Memory B cell (primary cell): ENCODE data around the gene SZT2.
"Not testable (repeated sequence)": the region's sequence is repeated elsewhere in the genome, so short reads cannot be mapped to it uniquely, and the experiment has no call there.

ENCODE experiments used
- ATAC-seq: fragments of 150-1000 bp; cut with Tn5 transposase; 2 replicates; pipeline ENCODE4 v1.10.0; 2021; ENCODE audit warnings: low read depth, mild to moderate bottlenecking, moderate library complexity
- DNase-seq, 2 donors: peaks; one replicate each; pipeline ENCODE4 v3.0.0; 2022; ENCODE audit warnings: low spot score in 2 of 2
- H3K27ac Mint-ChIP-seq: one replicate; pipeline ENCODE4 v1.8.0; 2022; ENCODE audit warnings: mild to moderate bottlenecking, moderate library complexity, mixed read lengths
- H3K27me3 Mint-ChIP-seq: one replicate; pipeline ENCODE4 v1.8.0; 2022; ENCODE audit warnings: mixed read lengths
- H3K36me3 Mint-ChIP-seq: one replicate; pipeline ENCODE4 v1.8.0; 2022; ENCODE audit warnings: mild to moderate bottlenecking, mixed read lengths
- H3K4me1 Mint-ChIP-seq: one replicate; pipeline ENCODE4 v1.8.0; 2022; ENCODE audit warnings: mixed read lengths
- H3K4me3 Mint-ChIP-seq: one replicate; pipeline ENCODE4 v1.8.0; 2022; ENCODE audit warnings: mild to moderate bottlenecking, moderate library complexity, mixed read lengths
- H3K9me3 Mint-ChIP-seq: one replicate; pipeline ENCODE4 v1.8.0; 2022; ENCODE audit warnings: mixed read lengths

SZT2 gene

DNA sequence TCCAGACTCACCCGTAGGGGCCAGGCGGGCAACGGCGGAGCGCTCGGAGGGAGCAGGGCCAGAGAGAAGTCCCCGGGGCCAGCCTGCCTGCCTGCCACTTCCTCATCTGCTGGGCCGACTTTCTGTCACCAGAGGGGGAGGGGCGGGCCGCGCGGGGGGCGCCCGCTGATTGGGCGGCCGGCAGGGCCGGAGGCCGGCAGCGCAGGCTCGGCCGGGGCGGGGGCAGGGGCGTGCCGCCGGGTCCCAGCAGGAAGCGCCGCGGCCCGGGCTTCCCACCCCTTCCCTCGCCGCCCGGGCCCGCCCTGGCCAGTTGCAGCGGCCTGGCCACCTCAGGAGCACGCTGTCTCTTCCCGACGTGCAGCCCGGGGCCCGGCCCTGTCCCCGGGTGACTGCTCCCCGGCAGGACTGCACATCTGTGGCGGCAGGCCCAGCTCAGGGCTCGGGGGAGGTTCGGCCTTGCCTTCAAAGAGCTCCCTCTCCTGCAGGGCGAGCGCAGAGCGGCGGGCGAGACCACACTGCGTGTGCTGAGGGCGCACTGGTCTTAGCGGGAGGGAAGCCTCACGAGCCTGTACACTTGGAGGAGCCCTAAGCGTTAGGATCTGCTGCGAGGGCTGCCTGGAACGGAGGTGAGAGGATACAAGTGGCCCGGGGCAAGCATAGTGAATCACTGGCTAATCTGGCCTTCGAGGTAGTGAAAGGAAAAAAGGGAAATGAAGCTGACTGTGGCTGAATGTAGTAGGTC is 21.6 kb upstream of the SZT2 start, which contains the start of gene ELOVL1:
Gene ELOVL1, minus strand, starts transcription at position 108 of the 742 bp plus-strand sequence. CDS start 2,402 bp downstream, outside the sequence.
- Mint-ChIP-seq H3K4me1 (peaks cover 37% of the 10 kb centered on the region), H3K9me3 (no peaks in the 10 kb centered on the region)

DNA sequence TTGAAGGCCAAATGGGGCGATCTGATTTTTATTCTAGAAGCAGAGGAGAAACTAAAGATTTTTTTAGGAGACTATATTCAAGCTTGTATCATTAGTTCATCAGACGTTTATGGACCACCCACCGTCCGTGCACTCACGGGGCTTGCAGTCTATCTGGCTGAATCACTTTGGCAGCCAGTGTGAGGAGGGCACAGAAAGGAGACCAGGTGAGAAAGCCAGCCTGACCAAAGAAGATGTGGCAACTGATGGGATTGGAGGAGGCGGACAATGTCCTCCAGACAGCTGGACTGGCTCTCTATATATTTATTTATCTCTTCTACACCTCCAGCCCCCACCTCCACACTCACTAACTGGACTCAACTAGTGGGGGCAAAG is 21.1 kb upstream of the SZT2 start:
- ATAC-seq, result no peak

More for the DNA sequence above, 21.6 kb upstream of the SZT2 start, which contains the start of gene ELOVL1:
- Mint-ChIP-seq H3K27ac (peak within 1 kb of the TSS; percentile 90), H3K4me3 (peak within 1 kb of the TSS; percentile 90), H3K27me3 (no peaks in the 10 kb centered on the region), H3K36me3 (peaks cover 13% of the 10 kb centered on the region)
- peak; percentile 80 to 83 for DNase-seq
- peak; percentile 82 for ATAC-seq

DNA sequence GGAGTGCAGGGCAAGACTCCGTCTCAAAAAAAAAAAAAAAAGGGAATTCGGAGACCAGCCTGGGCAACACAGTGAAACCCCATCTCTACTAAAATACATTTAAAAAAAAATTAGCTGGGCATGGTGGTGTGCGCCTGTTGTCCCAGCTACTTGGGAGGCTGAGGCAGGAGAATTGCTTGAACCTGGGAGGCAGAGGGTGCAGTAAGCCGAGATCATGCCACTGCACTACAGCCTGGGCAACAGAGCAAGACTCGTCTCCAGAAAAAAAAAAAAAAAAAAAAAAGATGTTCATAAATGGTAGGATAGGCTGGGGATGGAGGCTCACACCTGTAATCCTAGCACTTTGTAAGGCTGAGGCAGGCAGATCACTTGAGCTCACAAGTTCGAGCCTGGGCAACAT is 19.9 kb upstream of the SZT2 start:
- H3K9me3 Mint-ChIP-seq, ATAC-seq, H3K27me3 Mint-ChIP-seq, DNase-seq, H3K36me3 Mint-ChIP-seq, H3K4me3 Mint-ChIP-seq, H3K27ac Mint-ChIP-seq: not testable (repeated sequence)
- peaks cover 33% of the 10 kb centered on the region for H3K4me1 Mint-ChIP-seq

More for the DNA sequence above, 21.1 kb upstream of the SZT2 start:
- DNase-seq, result no peak
- peaks cover 12% of the 10 kb centered on the region for H3K36me3 Mint-ChIP-seq
- H3K27ac Mint-ChIP-seq, result peak overlapping the region; percentile 87
- no peaks in the 10 kb centered on the region for H3K27me3 Mint-ChIP-seq
- H3K9me3 Mint-ChIP-seq, result no peaks in the 10 kb centered on the region
- peak overlapping the region; percentile 90 for H3K4me3 Mint-ChIP-seq
- H3K4me1 Mint-ChIP-seq, result peaks cover 37% of the 10 kb centered on the region

DNA sequence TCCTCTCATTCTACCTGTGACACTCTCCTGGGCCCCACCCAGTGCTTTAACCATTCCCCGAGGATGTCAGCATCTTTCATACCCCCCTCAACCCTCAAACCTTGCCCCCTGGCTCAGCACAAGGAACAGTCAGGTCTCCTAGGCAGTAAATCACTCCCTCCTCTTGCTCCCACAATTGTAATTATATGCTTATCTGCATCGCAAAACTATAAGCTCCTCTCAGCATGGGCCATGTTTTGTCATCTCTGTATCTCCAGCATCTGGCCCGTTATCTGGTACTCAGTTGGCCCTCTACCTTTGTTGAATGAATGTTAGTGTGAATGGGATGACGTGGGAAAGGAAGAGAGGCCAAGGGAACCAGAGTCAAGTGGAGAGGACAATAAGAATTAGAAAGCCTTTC is 19.1 kb upstream of the SZT2 start:
- H3K27ac Mint-ChIP-seq, result no peak overlapping the region
- peaks cover 29% of the 10 kb centered on the region for H3K4me1 Mint-ChIP-seq
- peaks cover 3% of the 10 kb centered on the region for H3K36me3 Mint-ChIP-seq
- H3K4me3 Mint-ChIP-seq, result no peak overlapping the region
- DNase-seq (no peak), ATAC-seq (no peak)
- H3K9me3 Mint-ChIP-seq, result no peaks in the 10 kb centered on the region
- no peaks in the 10 kb centered on the region for H3K27me3 Mint-ChIP-seq

DNA sequence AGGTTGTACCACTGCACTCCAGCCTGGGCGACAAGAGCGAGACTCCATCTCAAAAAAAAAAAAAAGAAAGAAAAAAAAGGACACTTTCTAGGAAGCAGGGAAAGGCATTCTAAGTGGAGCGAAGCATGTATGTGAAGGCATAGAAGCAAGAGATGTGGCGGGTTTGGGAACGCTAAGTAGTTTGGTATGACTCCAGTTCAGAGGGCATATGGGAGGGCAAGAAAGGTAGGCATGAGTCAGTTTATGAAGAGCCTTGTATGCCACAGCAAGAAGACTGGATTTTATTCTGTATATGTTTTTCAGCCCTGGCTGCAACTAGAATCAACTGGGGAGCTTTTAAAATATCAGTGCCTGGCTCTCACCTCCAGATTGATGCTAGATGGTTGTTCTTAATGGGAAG is 17.5 kb upstream of the SZT2 start:
- ATAC-seq (no peak), DNase-seq (no peak)
- Mint-ChIP-seq H3K4me1 (peaks cover 19% of the 10 kb centered on the region), H3K9me3 (no peaks in the 10 kb centered on the region), H3K27ac (no peak overlapping the region), H3K27me3 (no peaks in the 10 kb centered on the region), H3K36me3 (no peaks in the 10 kb centered on the region), H3K4me3 (no peak overlapping the region)

DNA sequence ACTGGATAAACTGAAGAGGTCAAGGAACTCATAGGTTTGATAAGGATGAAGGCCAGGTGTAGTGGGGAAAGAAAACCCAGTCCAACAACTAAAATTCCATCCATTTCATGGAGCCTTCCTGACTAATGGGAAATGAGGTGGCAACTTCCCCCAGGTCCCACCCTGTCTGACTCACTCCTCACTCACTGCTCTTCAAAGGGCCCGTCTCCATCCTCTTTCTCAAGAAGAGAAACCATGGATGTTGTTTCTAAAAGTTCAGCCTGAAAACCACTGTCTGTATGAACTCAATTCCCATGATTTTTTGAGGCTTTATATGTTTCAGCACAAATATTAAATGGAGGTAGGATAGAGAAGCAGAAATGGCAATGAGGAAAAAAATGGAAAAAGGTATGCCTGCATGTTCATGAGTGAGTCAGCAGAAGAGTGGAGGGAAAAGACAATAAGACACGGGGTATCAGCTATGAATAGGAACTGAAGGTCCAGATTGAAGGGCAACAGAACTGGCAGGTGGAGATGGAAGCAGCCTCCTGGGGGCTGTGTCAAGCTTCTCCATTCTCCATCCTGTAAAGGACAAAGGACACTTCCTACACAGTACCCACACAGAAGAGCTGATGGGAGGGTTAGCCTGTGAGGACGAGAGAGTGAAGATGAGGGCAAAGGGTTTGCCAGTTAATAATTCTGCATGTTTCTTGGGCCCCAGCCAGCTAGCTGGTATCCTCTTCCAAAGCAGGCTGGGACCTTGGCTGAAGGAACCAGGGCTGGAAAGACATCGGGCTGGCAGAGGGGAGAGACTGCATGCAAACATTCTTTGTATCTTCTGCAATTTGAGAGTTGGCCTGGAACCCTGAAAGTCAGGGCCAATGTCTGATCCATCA is 16.4 kb upstream of the SZT2 start:
- Mint-ChIP-seq H3K27me3 (no peaks in the 10 kb centered on the region), H3K4me1 (peaks cover 16% of the 10 kb centered on the region), H3K27ac (no peak overlapping the region), H3K9me3 (no peaks in the 10 kb centered on the region), H3K4me3 (no peak overlapping the region), H3K36me3 (no peaks in the 10 kb centered on the region)
- ATAC-seq (no peak), DNase-seq (no peak)

DNA sequence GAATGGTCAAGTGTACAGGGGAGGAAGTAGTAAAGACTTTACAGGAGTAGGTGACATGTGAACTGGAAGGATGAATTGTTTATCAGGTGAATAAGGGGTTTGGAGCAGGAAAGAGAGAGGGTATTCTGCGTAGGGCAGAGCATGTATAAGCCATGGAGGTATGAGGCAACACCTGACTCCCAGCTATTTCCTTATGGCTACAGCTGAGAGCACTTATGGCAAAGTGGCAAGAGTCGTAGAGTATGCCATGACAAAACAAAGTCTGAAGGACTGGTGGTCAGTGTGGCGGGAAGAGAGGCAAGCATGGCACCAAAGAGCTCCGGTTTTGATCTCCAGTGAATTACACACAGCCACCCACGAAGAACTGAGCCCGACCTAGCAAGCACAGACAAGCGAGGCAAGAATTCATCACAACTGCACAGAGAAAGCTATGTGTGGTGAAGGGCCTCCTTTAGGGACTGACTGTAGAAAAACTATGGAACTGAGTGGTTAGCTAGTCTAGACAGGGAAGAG is 12.9 kb upstream of the SZT2 start:
- no peak for DNase-seq
- Mint-ChIP-seq H3K4me1 (peaks cover 5% of the 10 kb centered on the region), H3K27ac (no peak overlapping the region), H3K9me3 (no peaks in the 10 kb centered on the region), H3K27me3 (no peaks in the 10 kb centered on the region), H3K36me3 (peaks cover 10% of the 10 kb centered on the region), H3K4me3 (no peak overlapping the region)
- no peak for ATAC-seq

DNA sequence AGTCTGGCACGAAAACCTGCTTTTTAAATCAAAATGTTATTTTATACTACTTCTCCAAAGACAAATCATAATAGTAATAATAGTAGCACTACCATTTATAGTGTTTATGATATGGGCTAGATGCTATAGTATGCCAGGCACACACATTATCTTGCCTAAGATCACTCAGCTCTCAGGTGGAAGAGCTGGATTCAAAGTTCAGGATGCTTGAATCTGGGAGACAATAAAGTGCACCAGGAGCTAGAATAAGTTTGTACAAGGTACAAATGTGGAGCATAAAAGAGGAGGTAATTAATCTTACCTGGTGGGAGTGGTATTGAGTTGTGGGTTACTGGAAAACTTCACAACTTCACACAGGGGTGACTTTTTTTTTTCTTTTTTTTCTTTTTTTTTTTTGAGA is 11.9 kb upstream of the SZT2 start:
- Mint-ChIP-seq H3K36me3 (peaks cover 13% of the 10 kb centered on the region), H3K27me3 (no peaks in the 10 kb centered on the region), H3K4me3 (no peak overlapping the region), H3K4me1 (peaks cover 5% of the 10 kb centered on the region), H3K27ac (no peak overlapping the region), H3K9me3 (no peaks in the 10 kb centered on the region)
- no peak for ATAC-seq
- DNase-seq, result no peak

DNA sequence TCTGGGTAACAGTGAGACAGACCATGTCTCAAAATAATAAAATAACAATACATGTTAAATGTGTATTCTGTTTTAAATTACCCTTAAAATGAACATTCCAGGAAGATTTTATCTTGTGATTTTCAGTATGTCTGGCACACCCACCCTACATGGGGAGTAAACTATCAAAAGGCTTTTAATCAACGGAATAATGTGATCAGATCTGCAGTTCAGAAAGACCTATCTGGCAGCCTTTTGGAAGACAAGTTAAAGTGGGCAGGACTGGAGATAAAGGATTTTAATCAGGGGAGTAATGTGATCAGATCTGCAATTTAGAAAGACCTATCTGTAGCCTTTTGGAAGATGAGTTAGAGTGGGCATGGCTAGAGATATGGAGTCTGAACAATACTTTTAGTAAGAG is 10.2 kb upstream of the SZT2 start:
- H3K36me3 Mint-ChIP-seq, result peaks cover 21% of the 10 kb centered on the region
- ATAC-seq (no peak), DNase-seq (no peak)
- H3K9me3 Mint-ChIP-seq, result no peaks in the 10 kb centered on the region
- peaks cover 5% of the 10 kb centered on the region for H3K4me1 Mint-ChIP-seq
- H3K4me3 Mint-ChIP-seq, result no peak overlapping the region
- H3K27ac Mint-ChIP-seq, result no peak overlapping the region
- H3K27me3 Mint-ChIP-seq, result no peaks in the 10 kb centered on the region

DNA sequence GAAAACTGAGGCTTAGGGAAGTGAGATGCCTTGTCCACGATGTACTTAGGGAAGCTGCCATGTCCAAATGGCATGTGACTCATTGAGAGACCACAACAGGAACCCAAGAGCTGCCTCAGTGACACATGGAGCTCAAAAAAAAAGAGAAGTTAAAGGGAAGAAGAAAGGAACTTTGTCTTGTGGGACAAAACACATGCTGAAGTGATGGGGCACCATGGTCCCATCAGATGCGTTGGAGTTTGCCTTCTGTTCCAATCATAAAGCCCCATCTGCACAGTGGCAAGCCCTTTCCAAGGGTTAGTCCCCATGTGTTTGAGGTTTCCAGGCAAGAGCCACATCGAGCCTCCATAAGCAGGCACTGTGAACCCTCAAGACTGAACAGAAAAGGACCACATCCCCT is 8.1 kb upstream of the SZT2 start:
- Mint-ChIP-seq H3K9me3 (no peaks in the 10 kb centered on the region), H3K4me3 (no peak overlapping the region), H3K27me3 (no peaks in the 10 kb centered on the region), H3K36me3 (peaks cover 28% of the 10 kb centered on the region), H3K4me1 (peaks cover 2% of the 10 kb centered on the region), H3K27ac (peak overlapping the region; percentile 72)
- DNase-seq, result no peak
- no peak for ATAC-seq

DNA sequence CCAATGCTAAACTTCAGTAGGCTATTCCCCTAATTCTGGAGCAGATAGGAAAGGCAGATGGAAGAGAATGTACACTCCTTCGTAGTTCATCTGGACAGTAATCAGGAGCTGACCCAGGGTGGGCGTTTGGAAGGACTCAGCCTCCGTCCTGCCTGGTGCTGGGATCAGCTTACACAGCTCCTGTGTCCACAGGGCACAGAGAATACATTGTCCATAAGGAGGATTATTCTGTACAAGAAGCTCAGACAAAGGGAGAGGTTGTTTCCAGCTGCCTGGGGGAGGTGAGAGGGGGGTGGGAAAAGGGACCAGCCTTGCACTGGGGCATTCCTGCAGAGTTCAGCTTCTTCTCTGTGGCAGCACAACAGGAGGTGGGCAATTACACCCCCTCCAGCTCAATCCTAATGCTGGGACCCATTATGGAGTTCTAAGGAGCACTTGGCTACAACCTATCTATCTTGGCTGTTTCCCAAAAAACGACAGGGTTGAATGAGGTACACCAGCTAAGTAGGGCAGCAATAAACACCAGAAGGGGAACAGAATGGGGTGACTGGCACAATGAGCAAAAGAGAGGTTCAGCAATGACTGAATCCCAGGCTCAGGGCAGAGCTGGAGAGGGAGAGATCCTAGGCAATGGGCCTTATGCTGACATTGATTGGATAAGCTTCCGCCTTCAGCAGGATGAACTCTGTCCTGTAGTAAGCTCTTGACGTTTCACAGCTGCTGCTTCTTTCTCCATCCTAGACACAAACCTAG is 7.5 kb upstream of the SZT2 start:
- peaks cover 5% of the 10 kb centered on the region for H3K4me1 Mint-ChIP-seq
- no peak overlapping the region for H3K4me3 Mint-ChIP-seq
- no peak for ATAC-seq
- DNase-seq, result no peak
- peak overlapping the region; percentile 72 for H3K27ac Mint-ChIP-seq
- peaks cover 33% of the 10 kb centered on the region for H3K36me3 Mint-ChIP-seq
- H3K27me3 Mint-ChIP-seq, result no peaks in the 10 kb centered on the region
- H3K9me3 Mint-ChIP-seq, result no peaks in the 10 kb centered on the region

DNA sequence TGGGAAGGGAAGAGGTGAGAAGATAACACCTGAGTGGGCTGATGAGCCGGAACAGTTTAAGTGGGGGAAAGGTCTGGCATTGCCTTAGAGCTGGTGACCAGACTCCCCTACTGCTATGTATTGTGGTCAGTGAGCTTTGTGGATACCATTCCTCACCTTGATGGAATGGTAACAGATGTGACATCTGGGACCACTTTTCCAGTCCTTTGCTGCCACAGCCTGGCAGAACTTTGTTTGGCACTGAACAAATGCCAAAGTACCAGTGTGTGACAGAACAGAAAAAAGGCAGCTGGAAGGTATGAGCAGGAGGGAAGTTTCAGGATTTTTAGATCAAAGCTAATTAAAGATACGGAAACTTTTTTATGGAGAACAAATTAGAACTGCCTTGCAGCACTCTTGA is 6.2 kb upstream of the SZT2 start:
- peaks cover 14% of the 10 kb centered on the region for H3K4me1 Mint-ChIP-seq
- H3K4me3 Mint-ChIP-seq, result no peak overlapping the region
- ATAC-seq, result no peak

DNA sequence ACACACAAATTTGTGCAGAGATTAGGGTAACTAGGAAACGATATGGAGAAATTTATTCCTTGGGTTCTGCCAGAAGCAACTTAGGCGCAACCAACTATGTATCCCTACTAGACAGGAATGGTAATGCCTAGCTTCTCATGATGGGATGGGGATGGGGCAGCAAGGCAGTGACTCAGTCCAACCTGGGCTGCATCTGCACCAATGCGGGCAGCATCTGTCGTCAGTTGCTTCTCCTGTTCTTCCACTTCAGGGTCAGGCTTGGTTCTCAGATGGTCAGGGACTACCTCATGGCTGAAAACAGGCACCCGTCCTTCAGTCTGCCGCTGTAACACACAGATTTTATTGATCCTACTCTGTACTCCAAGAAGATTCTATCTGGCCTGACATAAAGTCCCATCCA is 3.0 kb upstream of the SZT2 start:
- Mint-ChIP-seq H3K4me3 (no peak overlapping the region), H3K27ac (no peak overlapping the region), H3K27me3 (no peaks in the 10 kb centered on the region), H3K4me1 (peaks cover 28% of the 10 kb centered on the region), H3K9me3 (no peaks in the 10 kb centered on the region), H3K36me3 (peaks cover 25% of the 10 kb centered on the region)
- DNase-seq, result no peak
- ATAC-seq, result no peak

More for the DNA sequence above, 6.2 kb upstream of the SZT2 start:
- Mint-ChIP-seq H3K9me3 (no peaks in the 10 kb centered on the region), H3K27me3 (no peaks in the 10 kb centered on the region), H3K27ac (peak overlapping the region; percentile 35), H3K36me3 (peaks cover 33% of the 10 kb centered on the region)
- DNase-seq, result no peak
